GOT3 (cell line): ENCODE results near the gene ACADM.
"Not testable (repeated sequence)": the region's sequence is repeated elsewhere in the genome, so short reads cannot be mapped to it uniquely, and the experiment has no call there.

Source experiments
- DNase-seq: peaks from one replicate; lab custom pipeline; 2025; ENCODE audit warnings: mixed read lengths; lab: John Stamatoyannopoulos, UW

ACADM gene

DNA sequence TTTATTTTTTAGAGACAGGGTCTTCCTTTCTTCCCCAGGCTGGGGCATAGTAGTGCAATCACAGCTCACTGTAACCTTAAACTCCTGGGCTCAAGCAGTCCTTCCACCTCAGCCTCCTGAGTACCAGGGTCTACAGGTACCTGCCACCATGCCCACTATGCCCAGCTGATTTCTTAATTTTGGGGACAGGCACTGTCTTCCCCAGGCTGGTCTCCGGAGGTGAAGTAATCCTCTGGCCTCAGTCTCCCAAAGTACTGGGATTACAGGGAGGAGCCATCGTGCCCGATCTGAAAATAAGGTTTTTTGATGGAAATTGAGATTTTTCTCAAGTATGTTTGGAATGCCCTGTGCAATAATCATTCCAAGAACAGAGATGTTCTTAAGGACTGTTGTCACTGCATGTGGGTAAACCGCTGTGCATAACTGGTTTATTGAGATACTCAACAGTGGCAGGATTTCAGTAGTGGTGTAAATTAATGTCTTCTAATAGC lies 71.2 kb downstream of the ACADM start:
- no peak for DNase-seq

DNA sequence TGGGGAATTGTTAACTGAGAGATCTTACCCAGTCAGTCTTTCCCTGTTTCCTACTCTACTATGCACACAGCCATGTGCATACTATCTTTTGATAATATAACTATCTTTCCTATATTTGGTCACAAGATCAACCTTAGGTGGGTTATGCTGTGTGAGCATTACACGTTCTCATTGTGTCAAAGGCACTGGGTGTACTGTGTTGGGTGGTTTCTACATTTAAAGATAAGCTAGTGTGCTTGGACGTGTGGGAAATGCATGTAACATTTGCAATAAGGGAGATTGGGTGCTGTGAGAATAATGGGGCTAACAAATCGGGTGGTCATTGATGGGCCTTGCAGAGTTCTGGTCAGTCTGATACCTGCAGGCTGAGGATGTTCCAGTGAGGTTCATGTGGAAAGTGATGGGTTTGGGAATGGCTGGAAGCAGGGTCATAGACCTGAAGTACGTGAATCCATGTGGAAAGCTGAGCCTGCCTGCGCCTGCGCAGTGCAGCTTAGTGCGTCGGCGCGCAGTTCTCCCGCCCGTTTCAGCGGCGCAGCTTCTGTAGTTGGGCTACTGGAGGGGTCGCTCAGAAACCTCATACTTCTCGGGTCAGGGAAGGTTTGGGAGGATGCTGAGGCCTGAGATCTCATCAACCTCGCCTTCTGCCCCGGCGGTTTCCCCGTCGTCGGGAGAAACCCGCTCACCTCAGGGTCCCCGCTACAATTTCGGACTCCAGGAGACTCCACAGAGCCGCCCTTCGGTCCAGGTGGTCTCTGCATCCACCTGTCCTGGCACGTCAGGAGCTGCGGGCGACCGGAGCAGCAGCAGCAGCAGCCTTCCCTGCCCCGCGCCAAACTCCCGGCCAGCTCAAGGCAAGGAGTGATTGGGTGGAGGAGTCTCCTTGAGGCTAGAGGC lies 72.1 kb downstream of the ACADM start, which contains the start of gene MSH4:
Gene MSH4, plus strand, starts transcription at position 507 of the 897 bp plus-strand sequence. Its CDS starts 104 bp downstream, at position 611.
- no peak for DNase-seq

DNA sequence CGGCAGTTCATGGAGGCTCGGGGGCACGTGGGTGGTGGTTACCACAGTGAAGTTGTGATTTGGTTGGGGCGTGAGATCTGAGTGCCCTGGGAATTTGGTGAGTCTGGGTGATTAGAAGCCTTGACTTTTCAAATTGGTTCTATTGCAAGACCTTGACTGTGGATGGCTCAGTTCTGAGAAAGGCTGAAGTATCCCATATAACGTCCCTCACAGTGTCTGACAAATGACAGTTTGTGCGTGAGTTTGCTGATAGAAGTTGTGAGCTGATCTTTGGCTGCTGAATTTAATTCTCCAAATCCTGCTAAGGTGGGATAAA lies 72.7 kb downstream of the ACADM start:
- DNase-seq: no peak

DNA sequence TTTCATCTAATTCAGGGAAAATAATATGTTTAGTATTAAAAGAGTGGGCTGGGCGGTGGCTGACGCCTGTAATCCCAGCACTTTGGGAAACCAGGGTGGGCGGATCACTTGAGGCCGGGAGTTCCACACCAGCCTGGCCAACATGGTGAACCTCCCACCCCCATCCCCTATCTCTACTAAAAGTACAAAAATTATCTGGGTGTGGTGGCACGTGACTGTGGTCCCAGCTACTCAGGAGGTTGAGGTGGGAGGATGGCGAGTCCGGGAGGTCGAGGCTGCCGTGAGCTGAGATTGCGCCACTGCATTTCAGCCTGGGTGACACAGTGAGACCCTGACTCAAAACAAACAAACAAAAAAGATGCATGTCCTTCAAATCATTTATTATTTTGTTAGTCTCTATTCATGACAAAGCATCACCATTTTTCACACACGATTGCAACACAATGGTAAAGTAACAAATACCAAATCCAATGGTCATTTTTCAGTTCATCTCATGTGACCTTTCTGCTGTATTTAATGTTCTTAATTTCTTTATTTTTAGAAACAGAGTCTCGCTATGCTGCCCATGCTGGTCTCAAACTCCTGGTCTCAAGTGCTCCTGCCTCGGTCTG lies 73.2 kb downstream of the ACADM start:
- DNase-seq: no peak

DNA sequence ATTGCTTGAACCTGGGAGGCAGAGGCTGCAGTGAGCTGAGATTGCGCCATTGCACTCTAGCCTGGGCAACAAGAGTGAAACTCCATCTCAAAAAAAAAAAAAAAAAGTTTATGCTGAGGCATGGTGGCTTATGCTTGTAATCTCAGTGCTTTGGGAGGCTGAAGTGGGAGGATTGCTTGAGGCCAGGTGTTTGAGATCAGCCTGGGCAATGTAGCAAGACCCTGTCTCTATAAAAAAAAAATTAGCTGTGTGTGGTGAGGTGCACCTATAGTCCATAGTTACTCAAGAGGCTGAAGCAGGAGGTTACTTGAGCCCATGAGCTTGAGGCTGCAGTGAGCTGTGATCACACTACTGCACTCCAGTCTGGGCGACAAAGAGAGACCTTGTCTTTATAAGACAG lies 77.0 kb downstream of the ACADM start:
- DNase-seq: not testable (repeated sequence)

DNA sequence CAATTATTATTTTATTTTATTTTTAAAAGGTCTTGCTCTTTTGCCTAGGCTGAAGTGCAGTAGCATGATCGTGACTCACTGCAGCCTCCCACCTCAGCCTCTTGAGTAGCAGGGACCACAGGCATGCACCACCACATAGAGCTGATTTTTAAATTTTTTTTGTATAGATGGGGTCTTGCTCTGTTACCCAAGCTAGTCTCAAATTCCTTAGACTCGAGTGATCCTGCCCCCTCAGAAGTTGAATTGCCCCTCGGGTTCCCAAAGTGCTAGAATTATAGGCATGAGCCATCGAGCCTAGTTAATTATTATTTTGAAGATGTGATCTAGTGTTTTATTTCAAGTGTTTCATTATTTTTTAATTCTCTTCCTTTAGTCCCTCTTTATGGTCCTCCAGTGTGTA lies 84.4 kb downstream of the ACADM start:
- no peak for DNase-seq

DNA sequence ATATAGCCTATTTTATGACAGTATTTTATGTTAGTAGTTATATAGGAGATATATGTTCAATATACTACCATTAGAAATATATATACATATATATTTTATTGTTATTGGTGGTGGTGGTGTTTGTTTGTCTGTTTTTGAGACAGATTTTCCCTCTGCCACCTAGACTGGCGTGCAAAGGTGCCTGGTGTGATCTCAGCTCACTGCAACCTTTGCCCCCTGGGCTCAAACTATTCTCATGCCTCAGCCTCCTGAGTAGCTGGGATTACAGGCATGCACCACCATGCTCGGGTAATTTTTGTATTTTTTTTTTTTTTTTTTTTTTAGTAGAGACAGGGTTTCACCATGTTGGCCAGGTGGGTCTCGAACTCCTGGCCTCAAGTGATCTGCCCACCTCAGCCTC lies 85.6 kb downstream of the ACADM start:
- not testable (repeated sequence) for DNase-seq

DNA sequence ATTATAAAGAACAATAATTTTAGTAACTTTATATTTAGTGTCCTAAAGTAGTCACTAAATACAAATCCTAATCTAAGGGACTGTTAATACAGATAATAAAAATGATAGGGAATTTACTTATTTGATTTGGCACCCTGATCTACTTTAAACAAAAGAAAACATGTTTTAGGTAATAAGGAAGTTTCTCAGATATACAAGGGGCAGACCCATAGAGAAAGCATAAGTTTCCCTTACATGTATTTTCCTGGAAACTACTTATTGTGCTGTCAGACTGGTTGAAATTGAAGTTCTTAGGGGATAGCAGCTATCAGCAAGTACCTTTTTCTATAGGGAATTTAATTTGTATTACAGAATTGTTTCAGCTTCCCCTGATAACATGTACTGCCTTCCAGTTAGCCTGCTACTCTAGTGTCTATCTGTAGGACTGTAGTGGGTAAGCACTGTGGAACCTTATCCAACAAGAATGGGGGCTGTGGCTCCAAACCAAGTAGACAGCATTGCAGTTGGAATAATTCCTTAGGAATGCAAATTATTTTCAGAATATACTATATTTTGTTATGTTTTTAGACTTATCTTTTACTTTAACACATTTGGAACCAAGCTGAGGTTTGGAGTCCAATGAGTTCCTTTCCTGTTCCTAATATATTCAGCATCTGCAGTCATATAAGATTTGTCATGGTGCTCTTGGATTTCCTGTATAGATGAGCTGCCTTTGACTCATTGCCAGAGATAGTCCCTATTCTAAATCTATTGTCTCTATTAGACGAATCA lies 86.9 kb downstream of the ACADM start:
- no peak for DNase-seq

DNA sequence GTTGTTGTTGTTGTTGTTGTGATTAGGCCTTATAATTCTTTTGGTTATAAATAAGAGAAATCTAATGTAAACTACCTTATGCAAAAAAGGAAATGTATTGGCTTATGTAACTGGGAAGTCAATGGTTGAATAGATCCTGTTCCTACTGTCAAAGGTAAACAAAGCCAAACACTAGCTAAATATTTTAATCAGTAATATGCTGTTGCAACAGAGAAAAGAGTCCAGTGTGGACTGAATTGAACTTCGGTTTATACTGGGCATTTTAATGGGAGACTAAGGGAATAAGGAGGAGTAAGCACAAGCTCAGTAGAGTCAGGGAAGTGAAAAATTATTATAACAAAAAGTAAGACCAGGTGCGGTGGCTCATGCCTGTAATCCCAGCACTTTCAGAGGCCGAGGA lies 87.6 kb downstream of the ACADM start:
- no peak for DNase-seq
